ENCODE results near the gene ITFG1. TPM values are rescaled to one million over a fixed set of nuclear protein-coding genes. Genes with fewer than 3 reads are reported as not detected.
A peak's percentile ranks its signal among the peaks of the same experiment; 100 is the strongest.

Gene ITFG1
- total RNA-seq, 1 donor = 79.0 TPM

- no peak for TF ChIP-seq CTCF (IDR thresholded peaks at IDR 0.05; ENCODE audit: insufficient read depth, low read depth, low read length)
- DNase-seq (ENCODE audit: low read depth) = no peak
- no peak overlapping the region for H3K4me3 ChIP-seq (ENCODE audit: low read depth, low read length)
Observed at GRCh38 chr16:47311738-47312505, 148.9 kb downstream of the ITFG1 start.

- H3K4me3 ChIP-seq (ENCODE audit: low read depth, low read length) = no peak overlapping the region
- TF ChIP-seq CTCF (IDR thresholded peaks at IDR 0.05; ENCODE audit: insufficient read depth, low read depth, low read length) = no peak
- no peak for DNase-seq (ENCODE audit: low read depth)
Observed at GRCh38 chr16:47310792-47311211, 150.1 kb downstream of the ITFG1 start.

GRCh38 chr16:47309581-47310312, 151.1 kb downstream of the ITFG1 start:
- H3K4me3 ChIP-seq (ENCODE audit: low read depth, low read length) = no peak overlapping the region
- TF ChIP-seq CTCF (IDR thresholded peaks at IDR 0.05; ENCODE audit: insufficient read depth, low read depth, low read length) = no peak
- peak; percentile 62 for DNase-seq (ENCODE audit: low read depth)

GRCh38 chr16:47308601-47309000, 152.3 kb downstream of the ITFG1 start:
- TF ChIP-seq CTCF (IDR thresholded peaks at IDR 0.05; ENCODE audit: insufficient read depth, low read depth, low read length) = no peak
- no peak overlapping the region for H3K4me3 ChIP-seq (ENCODE audit: low read depth, low read length)
- DNase-seq (ENCODE audit: low read depth) = no peak

- no peak for TF ChIP-seq CTCF (IDR thresholded peaks at IDR 0.05; ENCODE audit: insufficient read depth, low read depth, low read length)
- no peak overlapping the region for H3K4me3 ChIP-seq (ENCODE audit: low read depth, low read length)
- no peak for DNase-seq (ENCODE audit: low read depth)
Observed at GRCh38 chr16:47304563-47304962, 156.3 kb downstream of the ITFG1 start.

GRCh38 chr16:47299587-47299986, 161.3 kb downstream of the ITFG1 start:
- DNase-seq (ENCODE audit: low read depth) = no peak
- TF ChIP-seq CTCF (IDR thresholded peaks at IDR 0.05; ENCODE audit: insufficient read depth, low read depth, low read length) = no peak
- H3K4me3 ChIP-seq (ENCODE audit: low read depth, low read length) = no peak overlapping the region
